Thoracic aorta (tissue), 2 donors: ENCODE results near the gene NOL4L. TPM values are rescaled to one million over a fixed set of nuclear protein-coding genes. Genes with fewer than 3 reads are reported as not detected.

ENCODE experiments used
- ATAC-seq: fragments of 150-250 bp; one replicate; pipeline ENCODE4 v1.8.0; 2017; ENCODE audit warnings: low read depth; ENCODE audit not compliant: insufficient number of reproducible peaks, low FRiP score
- DNase-seq: peaks from one replicate; pipeline ENCODE4 v3.0.0-alpha.2; 2020; ENCODE audit warnings: low spot score
- H3K27ac ChIP-seq, 2 donors: fragments of 200-600 bp; sonication (generic); 1 replicate in 1 of 2; 2 replicates in 1 of 2; pipeline ENCODE4 v1.5.1; 2016; ENCODE audit warnings: mild to moderate bottlenecking in 2 of 2, moderate library complexity in 2 of 2
- H3K27me3 ChIP-seq: fragments of 200-600 bp; sonication (generic); replicated peaks from 2 replicates; pipeline ENCODE4 v1.6.0; 2016; ENCODE audit warnings: mild to moderate bottlenecking; ENCODE audit not compliant: insufficient read depth
- H3K36me3 ChIP-seq: fragments of 200-600 bp; sonication (generic); one replicate; pipeline ENCODE4 v1.5.1; 2016
- H3K4me1 ChIP-seq, 2 donors: fragments of 200-600 bp; sonication (generic); 1 replicate in 1 of 2; 2 replicates in 1 of 2; pipeline versions ENCODE4 v1.5.1 to v1.6.0; 2016; ENCODE audit warnings: low read depth in 2 of 2, mild to moderate bottlenecking in 1 of 2; ENCODE audit not compliant: control insufficient read depth in 1 of 2
- H3K4me3 ChIP-seq: fragments of 200-600 bp; sonication (generic); 2 replicates; pipeline ENCODE4 v1.5.1; 2016; ENCODE audit warnings: mild to moderate bottlenecking
- H3K9me3 ChIP-seq: fragments of 200-600 bp; sonication (generic); 2 replicates; pipeline ENCODE4 v1.5.1; 2016
- total RNA-seq, 2 donors: library from RNA; depleted of rRNA; stranded (reverse); fragments of >200 nt; gene quantifications; one replicate each; pipeline versions ENCODE4 v1.1.0 to v1.2.3, GENCODE V29; 2016
- TF ChIP-seq, protein P1 (sequence below): fragments of 200-600 bp; sonication (generic); IDR thresholded peaks from one replicate; pipeline ENCODE4 v1.5.1; 2019; ENCODE audit warnings: antibody characterized with exemption

The NOL4L gene
- total RNA-seq, 2 donors from 2014 or later, result 17.5 to 23.7 TPM

DNA sequence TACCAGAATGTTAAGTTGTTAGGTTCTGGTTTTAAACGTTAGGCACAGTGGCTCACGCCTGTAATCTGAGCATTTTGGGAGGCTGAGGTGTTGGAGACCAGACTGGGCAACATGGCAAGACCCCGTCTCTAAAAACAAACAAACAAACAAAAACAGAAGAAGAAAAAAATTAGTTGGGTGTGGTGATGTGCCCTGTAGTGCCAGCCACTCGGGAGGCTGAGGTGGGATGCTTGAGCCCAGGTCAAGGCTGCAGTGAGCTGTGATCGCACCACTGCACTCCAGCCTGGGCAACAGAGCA, 19.4 kb downstream of the NOL4L start:
- H3K9me3 ChIP-seq, result no peaks in the 10 kb centered on the region
- no peaks in the 10 kb centered on the region for H3K4me1 ChIP-seq
- no peaks in the 10 kb centered on the region for H3K27me3 ChIP-seq
- TF ChIP-seq, protein P1, sequence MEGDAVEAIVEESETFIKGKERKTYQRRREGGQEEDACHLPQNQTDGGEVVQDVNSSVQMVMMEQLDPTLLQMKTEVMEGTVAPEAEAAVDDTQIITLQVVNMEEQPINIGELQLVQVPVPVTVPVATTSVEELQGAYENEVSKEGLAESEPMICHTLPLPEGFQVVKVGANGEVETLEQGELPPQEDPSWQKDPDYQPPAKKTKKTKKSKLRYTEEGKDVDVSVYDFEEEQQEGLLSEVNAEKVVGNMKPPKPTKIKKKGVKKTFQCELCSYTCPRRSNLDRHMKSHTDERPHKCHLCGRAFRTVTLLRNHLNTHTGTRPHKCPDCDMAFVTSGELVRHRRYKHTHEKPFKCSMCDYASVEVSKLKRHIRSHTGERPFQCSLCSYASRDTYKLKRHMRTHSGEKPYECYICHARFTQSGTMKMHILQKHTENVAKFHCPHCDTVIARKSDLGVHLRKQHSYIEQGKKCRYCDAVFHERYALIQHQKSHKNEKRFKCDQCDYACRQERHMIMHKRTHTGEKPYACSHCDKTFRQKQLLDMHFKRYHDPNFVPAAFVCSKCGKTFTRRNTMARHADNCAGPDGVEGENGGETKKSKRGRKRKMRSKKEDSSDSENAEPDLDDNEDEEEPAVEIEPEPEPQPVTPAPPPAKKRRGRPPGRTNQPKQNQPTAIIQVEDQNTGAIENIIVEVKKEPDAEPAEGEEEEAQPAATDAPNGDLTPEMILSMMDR, result no peak
- H3K4me3 ChIP-seq, result no peak overlapping the region
- H3K27ac ChIP-seq, result no peak overlapping the region
- no peaks in the 10 kb centered on the region for H3K36me3 ChIP-seq
- no peak for DNase-seq
- no peak for ATAC-seq

DNA sequence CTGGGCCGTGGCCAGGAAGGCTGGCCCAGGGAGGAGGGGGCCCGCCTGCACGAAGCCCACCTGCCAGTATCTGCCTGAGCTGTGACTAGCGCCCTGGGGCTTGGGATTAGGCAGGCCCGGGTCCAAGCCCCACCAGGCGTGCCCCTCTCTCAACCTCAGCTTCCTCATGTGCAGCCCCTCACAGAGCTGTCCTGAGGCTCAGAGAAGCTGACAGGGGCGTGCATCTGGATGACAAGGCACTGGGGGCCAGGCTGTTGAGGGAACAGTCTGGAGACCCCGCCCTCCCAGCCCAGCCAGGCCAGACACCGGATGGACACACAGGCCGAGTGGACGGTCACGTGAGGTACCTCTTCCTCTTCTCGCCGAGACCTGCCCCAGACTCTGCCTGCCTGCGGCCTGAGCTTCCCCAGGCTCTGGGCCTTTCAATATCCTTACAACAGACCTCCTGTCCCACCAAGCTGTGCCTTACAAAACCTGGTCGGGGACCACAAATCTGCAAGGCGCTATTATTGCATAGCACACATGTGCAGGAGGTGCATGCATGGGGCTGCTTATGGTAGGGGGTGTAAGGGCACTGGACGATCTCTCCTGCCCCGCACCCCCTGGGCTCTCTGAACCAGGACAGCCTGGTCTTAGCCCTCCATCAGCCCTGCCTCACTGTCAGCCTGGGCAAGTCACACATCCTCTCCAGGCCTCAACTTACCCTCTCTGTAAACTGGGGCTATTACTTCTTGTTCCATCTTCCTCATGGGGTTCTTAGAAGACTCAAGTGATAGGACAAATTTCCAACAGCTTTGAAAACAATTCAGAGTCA, 20.0 kb downstream of the NOL4L start:
- Histone ChIP-seq H3K27ac (no peak overlapping the region), H3K9me3 (no peaks in the 10 kb centered on the region), H3K4me3 (no peak overlapping the region), H3K36me3 (no peaks in the 10 kb centered on the region), H3K4me1 (no peaks in the 10 kb centered on the region), H3K27me3 (no peaks in the 10 kb centered on the region)
- no peak for ATAC-seq
- TF ChIP-seq, protein P1, result no peak
- DNase-seq, result no peak

- Histone ChIP-seq H3K27me3 (no peaks in the 10 kb centered on the region), H3K27ac (no peak overlapping the region), H3K4me1 (no peaks in the 10 kb centered on the region), H3K36me3 (no peaks in the 10 kb centered on the region), H3K4me3 (no peak overlapping the region), H3K9me3 (no peaks in the 10 kb centered on the region)
- ATAC-seq (no peak), DNase-seq (no peak)
- TF ChIP-seq, protein P1, result no peak
These were observed 20.7 kb downstream of the NOL4L start for GRCh38 chr20:32564440-32564839.

- no peaks in the 10 kb centered on the region for H3K36me3 ChIP-seq
- no peak overlapping the region for H3K4me3 ChIP-seq
- TF ChIP-seq, protein P1, result no peak
- DNase-seq (no peak), ATAC-seq (no peak)
- H3K27ac ChIP-seq, result no peak overlapping the region
- no peaks in the 10 kb centered on the region for H3K9me3 ChIP-seq
- H3K4me1 ChIP-seq, result no peaks in the 10 kb centered on the region
- H3K27me3 ChIP-seq, result no peaks in the 10 kb centered on the region
These were observed 21.5 kb downstream of the NOL4L start for GRCh38 chr20:32563311-32564272.

DNA sequence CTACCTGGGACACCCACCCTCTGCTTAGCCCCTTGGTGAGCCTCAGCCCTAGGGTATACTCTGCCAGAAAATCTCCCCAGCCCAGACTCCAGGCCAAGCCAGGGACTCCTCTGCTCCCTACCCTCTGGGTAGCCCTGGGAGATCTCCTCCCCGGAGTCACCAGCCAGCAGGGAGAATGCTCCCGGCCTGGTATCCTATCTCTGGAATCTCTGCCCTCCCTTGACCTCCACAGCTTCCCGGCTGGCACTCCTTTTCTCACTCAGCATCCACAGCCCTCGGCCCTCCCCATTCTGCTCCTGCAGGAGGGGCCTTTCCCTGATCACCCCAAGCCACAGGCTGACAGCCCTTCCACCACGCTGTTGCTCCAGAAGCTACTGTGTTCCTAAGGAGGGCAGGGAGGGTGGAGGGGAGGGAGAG, 22.6 kb downstream of the NOL4L start:
- Histone ChIP-seq H3K27me3 (no peaks in the 10 kb centered on the region), H3K36me3 (no peaks in the 10 kb centered on the region), H3K9me3 (no peaks in the 10 kb centered on the region), H3K4me1 (no peaks in the 10 kb centered on the region), H3K27ac (no peak overlapping the region), H3K4me3 (no peak overlapping the region)
- no peak for ATAC-seq
- DNase-seq, result no peak
- TF ChIP-seq, protein P1, result no peak
